Measurements from ENCODE around the gene ALK.

Gene ALK

GRCh38 chr2:29615841-29616240 lies 305.5 kb downstream of the ALK start:
- TF ChIP-seq, protein P1, sequence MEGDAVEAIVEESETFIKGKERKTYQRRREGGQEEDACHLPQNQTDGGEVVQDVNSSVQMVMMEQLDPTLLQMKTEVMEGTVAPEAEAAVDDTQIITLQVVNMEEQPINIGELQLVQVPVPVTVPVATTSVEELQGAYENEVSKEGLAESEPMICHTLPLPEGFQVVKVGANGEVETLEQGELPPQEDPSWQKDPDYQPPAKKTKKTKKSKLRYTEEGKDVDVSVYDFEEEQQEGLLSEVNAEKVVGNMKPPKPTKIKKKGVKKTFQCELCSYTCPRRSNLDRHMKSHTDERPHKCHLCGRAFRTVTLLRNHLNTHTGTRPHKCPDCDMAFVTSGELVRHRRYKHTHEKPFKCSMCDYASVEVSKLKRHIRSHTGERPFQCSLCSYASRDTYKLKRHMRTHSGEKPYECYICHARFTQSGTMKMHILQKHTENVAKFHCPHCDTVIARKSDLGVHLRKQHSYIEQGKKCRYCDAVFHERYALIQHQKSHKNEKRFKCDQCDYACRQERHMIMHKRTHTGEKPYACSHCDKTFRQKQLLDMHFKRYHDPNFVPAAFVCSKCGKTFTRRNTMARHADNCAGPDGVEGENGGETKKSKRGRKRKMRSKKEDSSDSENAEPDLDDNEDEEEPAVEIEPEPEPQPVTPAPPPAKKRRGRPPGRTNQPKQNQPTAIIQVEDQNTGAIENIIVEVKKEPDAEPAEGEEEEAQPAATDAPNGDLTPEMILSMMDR (IDR thresholded peaks at IDR 0.05; ENCODE audit: borderline replicate concordance, insufficient read depth, low read depth, low read length): no peak
- H3K4me3 ChIP-seq (ENCODE audit: low read depth, low read length): no peak overlapping the region

DNA sequence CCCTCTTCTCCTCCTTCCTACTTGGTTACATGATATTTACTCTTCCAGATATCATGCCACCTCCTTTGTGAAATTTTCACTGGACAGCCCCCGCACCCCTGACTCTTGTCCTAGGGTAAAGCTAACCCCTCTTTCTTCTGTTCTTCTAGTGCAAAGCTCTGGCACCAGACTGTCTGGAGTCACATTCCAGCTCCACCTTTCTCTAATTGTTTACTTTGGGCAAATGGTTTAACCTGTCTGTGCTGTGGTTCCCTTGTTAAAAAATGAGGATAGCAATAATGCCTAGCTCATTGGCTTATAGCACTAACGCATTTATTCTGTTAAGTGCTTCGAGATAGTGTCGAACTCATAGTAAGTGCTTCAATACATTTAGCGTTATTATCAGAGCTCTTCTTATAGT lies 306.2 kb downstream of the ALK start:
- TF ChIP-seq, protein P1 (IDR thresholded peaks at IDR 0.05; ENCODE audit: borderline replicate concordance, insufficient read depth, low read depth, low read length): no peak
- no peak overlapping the region for H3K4me3 ChIP-seq (ENCODE audit: low read depth, low read length)

GRCh38 chr2:29614295-29614830 lies 307.0 kb downstream of the ALK start:
- TF ChIP-seq, protein P1 (IDR thresholded peaks at IDR 0.05; ENCODE audit: borderline replicate concordance, insufficient read depth, low read depth, low read length): no peak
- no peak overlapping the region for H3K4me3 ChIP-seq (ENCODE audit: low read depth, low read length)

GRCh38 chr2:29613792-29614266 lies 307.6 kb downstream of the ALK start:
- TF ChIP-seq, protein P1 (IDR thresholded peaks at IDR 0.05; ENCODE audit: borderline replicate concordance, insufficient read depth, low read depth, low read length): no peak

GRCh38 chr2:29613067-29613466 lies 308.3 kb downstream of the ALK start:
- no peak overlapping the region for H3K4me3 ChIP-seq (ENCODE audit: low read depth, low read length)
- TF ChIP-seq, protein P1 (IDR thresholded peaks at IDR 0.05; ENCODE audit: borderline replicate concordance, insufficient read depth, low read depth, low read length): no peak

More at GRCh38 chr2:29613792-29614266, 307.6 kb downstream of the ALK start:
- H3K4me3 ChIP-seq (ENCODE audit: low read depth, low read length): no peak overlapping the region

DNA sequence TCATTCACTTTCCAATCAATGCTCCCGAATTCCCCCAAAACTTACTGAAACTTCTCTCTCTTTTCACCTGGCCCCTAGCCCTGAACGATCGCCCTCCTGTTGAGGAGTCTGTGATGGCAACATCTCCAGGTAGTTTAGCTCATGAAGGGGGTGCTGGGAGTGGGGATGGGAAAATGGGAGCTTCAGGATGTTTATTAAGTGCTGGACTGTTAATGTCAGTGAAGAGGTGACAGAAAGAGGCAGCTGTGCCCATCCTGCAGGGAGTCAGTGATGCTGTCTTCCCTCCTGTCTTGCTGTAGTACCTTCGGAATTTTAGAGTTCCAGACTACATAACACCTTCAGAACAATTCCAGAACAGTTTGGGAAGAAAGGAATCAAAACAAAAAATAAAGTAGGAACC lies 308.8 kb downstream of the ALK start:
- H3K4me3 ChIP-seq (ENCODE audit: low read depth, low read length): no peak overlapping the region
- TF ChIP-seq, protein P1 (IDR thresholded peaks at IDR 0.05; ENCODE audit: borderline replicate concordance, insufficient read depth, low read depth, low read length): no peak

- TF ChIP-seq, protein P1 (IDR thresholded peaks at IDR 0.05; ENCODE audit: borderline replicate concordance, insufficient read depth, low read depth, low read length): no peak
- no peak overlapping the region for H3K4me3 ChIP-seq (ENCODE audit: low read depth, low read length)
Observed at GRCh38 chr2:29611850-29612249, 309.5 kb downstream of the ALK start.
